Activated CD4-positive, alpha-beta T cell treated with anti-CD3 and anti-CD28 coated beads for 36 hours (primary cell): ENCODE data around the gene DDX1. TPM values are rescaled to one million over a fixed set of nuclear protein-coding genes. Genes with fewer than 3 reads are reported as not detected.
"Not testable (repeated sequence)": the region's sequence is repeated elsewhere in the genome, so short reads cannot be mapped to it uniquely, and the experiment has no call there.

ENCODE experiments used
- ATAC-seq: fragments of 200-7000 bp; cut with Tn5 transposase; one replicate; pipeline ENCODE4 v1.10.0; 2021; ENCODE audit warnings: mild to moderate bottlenecking, moderate library complexity
- CTCF ChIA-PET: fragments of 350-600 bp; sonication (Branson Sonifier 250); formaldehyde crosslinking; loops from one replicate; lab custom pipeline; 2021; ENCODE audit warnings: antibody characterized with exemption; lab: Charles Lee
- POLR2A ChIA-PET: fragments of 350-600 bp; sonication (Branson Sonifier 250); formaldehyde crosslinking; loops from one replicate; lab custom pipeline; 2021; ENCODE audit warnings: antibody characterized with exemption, inconsistent platforms; lab: Charles Lee
- DNase-seq: peaks from one replicate; pipeline ENCODE4 v3.0.0-alpha.2; 2020
- H3K27ac Mint-ChIP-seq: one replicate; pipeline ENCODE4 v1.8.0; 2021; ENCODE audit warnings: mixed read lengths
- H3K27me3 Mint-ChIP-seq: one replicate; pipeline ENCODE4 v1.8.0; 2021; ENCODE audit warnings: mixed read lengths
- H3K36me3 Mint-ChIP-seq: one replicate; pipeline ENCODE4 v1.8.0; 2021; ENCODE audit warnings: low read depth, mixed read lengths
- H3K4me1 Mint-ChIP-seq: one replicate; pipeline ENCODE4 v1.8.0; 2021; ENCODE audit warnings: mixed read lengths
- H3K4me3 Mint-ChIP-seq: one replicate; pipeline ENCODE4 v1.8.0; 2021; ENCODE audit warnings: mild to moderate bottlenecking, moderate library complexity, mixed read lengths
- H3K9me3 Mint-ChIP-seq: one replicate; pipeline ENCODE4 v1.8.0; 2021; ENCODE audit warnings: low read depth, mixed read lengths
- intact Hi-C, 2 experiments: fragments of 100-400 bp; cut with DNase I in 1 of 2; cut with micrococcal nuclease in 1 of 2; formaldehyde crosslinking; loops; one replicate each; pipeline versions ENCODE4 v1.14.2 to v1.15.1; 2022 to 2024; cut with DNase I, micrococcal nuclease
- total RNA-seq, 2 experiments: library from RNA; stranded (reverse); gene quantifications; one replicate each; pipeline ENCODE4 v1.2.3, GENCODE V29; 2021

Gene DDX1
- 10 to 100 TPM; 87.6 to 96.2 TPM for total RNA-seq

- Mint-ChIP-seq H3K27me3 (no peaks in the 10 kb centered on the region), H3K4me1 (peaks cover 36% of the 10 kb centered on the region), H3K27ac (peak within 1 kb of the TSS; percentile 98), H3K9me3 (no peaks in the 10 kb centered on the region), H3K4me3 (peak within 1 kb of the TSS; percentile 90), H3K36me3 (peaks cover 28% of the 10 kb centered on the region)
- intact Hi-C loops = loop anchor here (1.0 to 2.0 kb wide), 4 partner anchors 31 to 450 kb away; partner anchors contain the start of gene NBAS (in 2 of the 2)
- CTCF ChIA-PET = interaction anchor here (1.1 to 2.1 kb wide), 2 partner anchors 14 to 30 kb away, joined by 3 to 6 read pairs; partner anchors contain the start of gene NBAS
- ATAC-seq = peak; percentile 94
- POLR2A ChIA-PET = interaction anchor here (0.5 to 0.7 kb wide), 2 partner anchors 14 to 30 kb away, joined by 3 to 4 read pairs; partner anchors contain the start of gene NBAS
- DNase-seq = peak; percentile 92
Observed at GRCh38 chr2:15591692-15592463, at the start of gene DDX1. Gene DDX1 (plus strand): TSS chr2:15591868. CDS start chr2:15591934, 66 bp downstream.

GRCh38 chr2:15542269-15542668, 49.4 kb upstream of the DDX1 start:
- H3K9me3 Mint-ChIP-seq, DNase-seq, H3K4me1 Mint-ChIP-seq, H3K27ac Mint-ChIP-seq, H3K4me3 Mint-ChIP-seq, intact Hi-C loops, POLR2A ChIA-PET, CTCF ChIA-PET, ATAC-seq, H3K36me3 Mint-ChIP-seq, H3K27me3 Mint-ChIP-seq: not testable (repeated sequence)

GRCh38 chr2:15543053-15543452, 48.6 kb upstream of the DDX1 start:
- Mint-ChIP-seq H3K4me3 (no peak overlapping the region), H3K36me3 (peaks cover 9% of the 10 kb centered on the region), H3K9me3 (no peaks in the 10 kb centered on the region), H3K27ac (no peak overlapping the region), H3K27me3 (no peaks in the 10 kb centered on the region), H3K4me1 (peaks cover 4% of the 10 kb centered on the region)
- intact Hi-C loops = no loop called here
- DNase-seq (no peak), ATAC-seq (no peak)
- ChIA-PET CTCF (interaction anchor here (1.0 kb wide), 1 partner anchor 34 kb away, joined by 4 read pairs; no protein-coding TSS in a partner anchor), POLR2A (no interaction called here)

GRCh38 chr2:15543541-15543940, 48.1 kb upstream of the DDX1 start:
- H3K9me3 Mint-ChIP-seq = no peaks in the 10 kb centered on the region
- H3K4me1 Mint-ChIP-seq = peaks cover 4% of the 10 kb centered on the region
- intact Hi-C loops = no loop called here
- no peak overlapping the region for H3K27ac Mint-ChIP-seq
- H3K27me3 Mint-ChIP-seq = no peaks in the 10 kb centered on the region
- peaks cover 9% of the 10 kb centered on the region for H3K36me3 Mint-ChIP-seq
- H3K4me3 Mint-ChIP-seq = no peak overlapping the region
- ChIA-PET CTCF (interaction anchor here (0.6 to 1.0 kb wide), 3 partner anchors 16 to 367 kb away, joined by 3 to 4 read pairs (median 3); no protein-coding TSS in a partner anchor), POLR2A (no interaction called here)
- DNase-seq (no peak), ATAC-seq (no peak)

- no peak for DNase-seq
- ATAC-seq = no peak
- Mint-ChIP-seq H3K27me3 (no peaks in the 10 kb centered on the region), H3K4me1 (peaks cover 4% of the 10 kb centered on the region), H3K36me3 (peaks cover 15% of the 10 kb centered on the region), H3K27ac (no peak overlapping the region), H3K9me3 (no peaks in the 10 kb centered on the region), H3K4me3 (no peak overlapping the region)
- CTCF ChIA-PET = interaction anchor here (0.6 to 1.2 kb wide), 3 partner anchors 16 to 428 kb away, joined by 3 read pairs; no protein-coding TSS in a partner anchor
- intact Hi-C loops = no loop called here
- POLR2A ChIA-PET = no interaction called here
Observed at GRCh38 chr2:15544227-15544626, 47.4 kb upstream of the DDX1 start.

- H3K36me3 Mint-ChIP-seq = peaks cover 12% of the 10 kb centered on the region
- no peak for ATAC-seq
- no peaks in the 10 kb centered on the region for H3K9me3 Mint-ChIP-seq
- peak; percentile 18 for DNase-seq
- H3K4me1 Mint-ChIP-seq = peaks cover 4% of the 10 kb centered on the region
- no peaks in the 10 kb centered on the region for H3K27me3 Mint-ChIP-seq
- ChIA-PET POLR2A (no interaction called here), CTCF (interaction anchor here (0.6 to 4.1 kb wide), 11 partner anchors 8 to 34 kb away, joined by 3 to 20 read pairs (median 3); no protein-coding TSS in a partner anchor)
- no peak overlapping the region for H3K4me3 Mint-ChIP-seq
- H3K27ac Mint-ChIP-seq = no peak overlapping the region
- intact Hi-C loops = no loop called here
Observed at GRCh38 chr2:15546297-15547098, 45.2 kb upstream of the DDX1 start.

GRCh38 chr2:15547115-15547876, 44.4 kb upstream of the DDX1 start:
- H3K27me3 Mint-ChIP-seq = no peaks in the 10 kb centered on the region
- intact Hi-C loops = no loop called here
- ChIA-PET POLR2A (no interaction called here), CTCF (interaction anchor here (0.6 to 4.1 kb wide), 5 partner anchors 12 to 30 kb away, joined by 3 to 20 read pairs (median 5); no protein-coding TSS in a partner anchor)
- peaks cover 14% of the 10 kb centered on the region for H3K36me3 Mint-ChIP-seq
- no peaks in the 10 kb centered on the region for H3K9me3 Mint-ChIP-seq
- ATAC-seq = no peak
- H3K4me1 Mint-ChIP-seq = peaks cover 4% of the 10 kb centered on the region
- H3K27ac Mint-ChIP-seq = no peak overlapping the region
- H3K4me3 Mint-ChIP-seq = no peak overlapping the region
- no peak for DNase-seq

- peaks cover 4% of the 10 kb centered on the region for H3K4me1 Mint-ChIP-seq
- no peak overlapping the region for H3K27ac Mint-ChIP-seq
- H3K9me3 Mint-ChIP-seq = no peaks in the 10 kb centered on the region
- CTCF ChIA-PET = interaction anchor here (4.1 kb wide), 1 partner anchor 29 kb away, joined by 20 read pairs; no protein-coding TSS in a partner anchor
- ATAC-seq = no peak
- H3K27me3 Mint-ChIP-seq = no peaks in the 10 kb centered on the region
- H3K4me3 Mint-ChIP-seq = no peak overlapping the region
- no peak for DNase-seq
- POLR2A ChIA-PET = no interaction called here
- intact Hi-C loops = no loop called here
- peaks cover 18% of the 10 kb centered on the region for H3K36me3 Mint-ChIP-seq
Observed at GRCh38 chr2:15548974-15549373, 42.7 kb upstream of the DDX1 start.

- intact Hi-C loops = no loop called here
- H3K27ac Mint-ChIP-seq = no peak overlapping the region
- POLR2A ChIA-PET = no interaction called here
Observed at GRCh38 chr2:15553519-15553918, 38.1 kb upstream of the DDX1 start.

GRCh38 chr2:15553951-15554350, 37.7 kb upstream of the DDX1 start:
- ChIA-PET POLR2A (no interaction called here), CTCF (interaction anchor here (0.9 to 1.0 kb wide), 2 partner anchors 8 to 22 kb away, joined by 3 read pairs; no protein-coding TSS in a partner anchor)
- DNase-seq (no peak), ATAC-seq (no peak)
- Mint-ChIP-seq H3K36me3 (peaks cover 16% of the 10 kb centered on the region), H3K27me3 (no peaks in the 10 kb centered on the region), H3K4me1 (peaks cover 8% of the 10 kb centered on the region), H3K4me3 (no peak overlapping the region), H3K9me3 (no peaks in the 10 kb centered on the region), H3K27ac (no peak overlapping the region)
- intact Hi-C loops = no loop called here

More at GRCh38 chr2:15553519-15553918, 38.1 kb upstream of the DDX1 start:
- CTCF ChIA-PET = no interaction called here
- no peak for DNase-seq
- no peak for ATAC-seq
- peaks cover 8% of the 10 kb centered on the region for H3K4me1 Mint-ChIP-seq
- H3K36me3 Mint-ChIP-seq = peaks cover 20% of the 10 kb centered on the region
- H3K9me3 Mint-ChIP-seq = no peaks in the 10 kb centered on the region
- H3K27me3 Mint-ChIP-seq = no peaks in the 10 kb centered on the region
- no peak overlapping the region for H3K4me3 Mint-ChIP-seq
